ENCODE measurements around the gene IGF2.
"Not testable (repeated sequence)": the region's sequence is repeated elsewhere in the genome, so short reads cannot be mapped to it uniquely, and the experiment has no call there.

Gene IGF2

GRCh38 chr11:2128130-2128510 lies 11.1 kb downstream of the IGF2 start:
- no peak for TF ChIP-seq CTCF (IDR thresholded peaks at IDR 0.05)
- Histone ChIP-seq H3K27ac (no peak overlapping the region), H3K4me3 (no peak overlapping the region), H3K36me3 (no peaks in the 10 kb centered on the region), H3K4me1 (no peaks in the 10 kb centered on the region), H3K9me3 (no peaks in the 10 kb centered on the region), H3K27me3 (peaks cover 0 to 53% of the 10 kb centered on the region in 2 donors)
- no peak for DNase-seq
- intact Hi-C loops (cut with DNase I; ENCODE audit: low total_unique reads) = no loop called here

- TF ChIP-seq CTCF (IDR thresholded peaks at IDR 0.05) = no peak
- no peaks in the 10 kb centered on the region for H3K9me3 ChIP-seq
- peaks cover 0 to 2% (median 0%) of the 10 kb centered on the region in 4 donors for H3K4me1 ChIP-seq
- no peak overlapping the region for H3K4me3 ChIP-seq
- H3K36me3 ChIP-seq = no peaks in the 10 kb centered on the region
- DNase-seq = no peak
- H3K27ac ChIP-seq = no peak overlapping the region
- intact Hi-C loops (cut with DNase I; ENCODE audit: low total_unique reads) = no loop called here
- peaks cover 0 to 53% of the 10 kb centered on the region in 2 donors for H3K27me3 ChIP-seq
These were observed 11.6 kb downstream of the IGF2 start for GRCh38 chr11:2127482-2128129.

- Histone ChIP-seq H3K36me3 (no peaks in the 10 kb centered on the region), H3K9me3 (no peaks in the 10 kb centered on the region), H3K27ac (no peak overlapping the region), H3K4me1 (peaks cover 0 to 4% (median 0%) of the 10 kb centered on the region in 4 donors), H3K27me3 (peaks cover 0 to 63% of the 10 kb centered on the region in 2 donors), H3K4me3 (no peak overlapping the region)
- intact Hi-C loops (cut with DNase I; ENCODE audit: low total_unique reads) = no loop called here
- no peak for DNase-seq
- no peak for TF ChIP-seq CTCF (IDR thresholded peaks at IDR 0.05)
These were observed 12.6 kb downstream of the IGF2 start for GRCh38 chr11:2126520-2127085.

- H3K36me3 ChIP-seq; H3K4me1 ChIP-seq; intact Hi-C loops (cut with DNase I; ENCODE audit: low total_unique reads); H3K27ac ChIP-seq; H3K4me3 ChIP-seq; H3K9me3 ChIP-seq; DNase-seq: not testable (repeated sequence)
- H3K27me3 ChIP-seq = peaks cover 0 to 71% of the 10 kb centered on the region in 2 donors
These were observed 14.3 kb downstream of the IGF2 start for GRCh38 chr11:2124736-2125484.

- Histone ChIP-seq H3K27me3 (peaks cover 0 to 62% of the 10 kb centered on the region in 2 donors), H3K27ac (no peak overlapping the region), H3K9me3 (no peaks in the 10 kb centered on the region), H3K4me1 (peaks cover 0 to 4% (median 0%) of the 10 kb centered on the region in 4 donors), H3K36me3 (no peaks in the 10 kb centered on the region), H3K4me3 (no peak overlapping the region)
- no peak for TF ChIP-seq CTCF (IDR thresholded peaks at IDR 0.05)
- intact Hi-C loops (cut with DNase I; ENCODE audit: low total_unique reads) = no loop called here
- DNase-seq = no peak
These were observed 15.6 kb downstream of the IGF2 start for GRCh38 chr11:2123628-2123960.
